Cerebellar nuclear complex (tissue), 1 donor: ENCODE results near the gene KIAA0586.

Experiments
- DNase-seq, 2 experiments: peaks; one replicate each; lab custom pipeline; 2025; lab: John Stamatoyannopoulos, UW

The KIAA0586 gene

GRCh38 chr14:58598028-58598803, 170.7 kb downstream of the KIAA0586 start:
- no peak for DNase-seq

GRCh38 chr14:58598804-58599525, 171.4 kb downstream of the KIAA0586 start:
- no peak for DNase-seq

- DNase-seq = no peak
Observed at GRCh38 chr14:58599707-58600106, 172.2 kb downstream of the KIAA0586 start.
